Esophagus muscularis mucosa (tissue), 4 donors: Measurements from ENCODE around the gene DCTPP1. TPM values are rescaled to one million over a fixed set of nuclear protein-coding genes. Genes with fewer than 3 reads are reported as not detected.
A peak's percentile ranks its signal among the peaks of the same experiment; 100 is the strongest.

Experiments used
- DNase-seq: peaks from one replicate; pipeline ENCODE4 v3.0.0-alpha.2; 2017; ENCODE audit errors: extremely low spot score
- H3K27ac ChIP-seq, 4 donors: fragments of 200-600 bp; sonication (generic); replicated peaks in 1 of 4; 1 replicate in 3 of 4; 2 replicates in 1 of 4; pipeline ENCODE4 v1.5.1; 2016 to 2019; ENCODE audit warnings: mild to moderate bottlenecking in 1 of 4
- H3K27me3 ChIP-seq, 4 donors: fragments of 200-600 bp; sonication (generic); one replicate each; pipeline versions ENCODE4 v1.5.1 to v1.6.0; 2016 to 2019
- H3K36me3 ChIP-seq, 4 donors: fragments of 200-600 bp; sonication (generic); one replicate each; pipeline ENCODE4 v1.5.1; 2016 to 2019
- H3K4me1 ChIP-seq, 4 donors: fragments of 200-600 bp; sonication (generic); one replicate each; pipeline ENCODE4 v1.5.1; 2016 to 2019
- H3K4me3 ChIP-seq, 4 donors: fragments of 200-600 bp; sonication (generic); 1 replicate in 2 of 4; 2 replicates in 2 of 4; pipeline ENCODE4 v1.5.1; 2016 to 2019; ENCODE audit warnings: mild to moderate bottlenecking in 4 of 4, moderate library complexity in 1 of 4
- H3K9me3 ChIP-seq, 4 donors: fragments of 200-600 bp; sonication (generic); 1 replicate in 3 of 4; 2 replicates in 1 of 4; pipeline ENCODE4 v1.5.1; 2016 to 2019
- EP300 ChIP-seq: sonication (generic); formaldehyde crosslinking; IDR thresholded peaks from one replicate; pipeline ENCODE4 v1.6.1; 2017; ENCODE audit warnings: antibody characterized with exemption
- POLR2A ChIP-seq: fragments of 450-650 bp; IDR thresholded peaks from one replicate; pipeline ENCODE4 v1.6.1; 2017; ENCODE audit warnings: antibody characterized with exemption, moderate library complexity, mild to moderate bottlenecking, low read depth
- POLR2AphosphoS5 ChIP-seq, 2 donors: sonication (generic); formaldehyde crosslinking; IDR thresholded peaks; one replicate each; pipeline ENCODE4 v1.6.1; 2017; ENCODE audit warnings: antibody characterized with exemption in 2 of 2
- WGBS: methylation state at CpG from one replicate; pipeline ENCODE4 v1.1.5; 2018; 5-methylcytosine and 5-hydroxymethylcytosine counted together
- intact Hi-C: fragments of 100-400 bp; cut with DNase I; formaldehyde crosslinking; loops from one replicate; pipeline ENCODE4 v1.15.1; 2023
- total RNA-seq, 4 donors: library from RNA; depleted of rRNA; stranded (reverse); fragments of >200 nt; gene quantifications; one replicate each; pipeline versions ENCODE4 v1.1.0 to v1.2.1, GENCODE V29; 2016
- TF ChIP-seq, protein P1 (sequence below), 3 experiments: fragments of 200-600 bp in 2 of 3; fragments of 450-650 bp in 1 of 3; sonication (generic) in 2 of 3; IDR thresholded peaks; one replicate each; pipeline ENCODE4 v1.5.1; 2017 to 2019; ENCODE audit warnings: antibody characterized with exemption in 3 of 3, mild to moderate bottlenecking in 2 of 3, moderate library complexity in 1 of 3

Gene DCTPP1
- total RNA-seq, 4 donors from 2014 or later, result 11.1 to 21.7 (median 14.1) TPM

DNA sequence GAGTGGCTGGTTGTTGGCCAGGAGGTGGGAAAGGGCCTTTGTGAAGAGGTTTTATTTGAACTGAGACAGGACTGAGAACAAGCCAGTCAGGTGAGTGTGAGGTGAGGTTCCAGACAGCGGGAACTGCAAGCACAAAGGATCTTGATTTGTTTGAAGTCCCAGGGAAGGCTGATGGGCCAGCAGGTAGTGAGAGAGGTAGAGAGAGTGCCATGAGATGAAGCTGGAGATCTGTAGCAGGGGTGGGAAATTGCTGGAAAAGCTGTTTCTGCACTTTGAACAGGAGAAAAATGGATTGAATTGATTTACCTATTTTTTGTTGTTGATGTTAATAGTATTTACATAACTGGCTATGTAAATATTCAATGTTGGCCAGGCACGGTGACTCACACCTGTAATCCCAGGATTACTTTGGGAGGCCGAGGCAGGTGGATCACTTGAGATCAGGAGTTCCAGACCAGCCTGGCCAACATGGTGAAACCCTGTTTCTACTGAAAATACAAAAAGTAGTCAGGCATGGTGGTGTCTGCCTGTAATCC lies 7.7 kb upstream of the DCTPP1 start:
- Histone ChIP-seq H3K4me3 (no peak overlapping the region), H3K4me1 (no peaks in the 10 kb centered on the region), H3K27ac (no peak overlapping the region), H3K9me3 (no peaks in the 10 kb centered on the region), H3K36me3 (peaks cover 0 to 2% (median under 1%) of the 10 kb centered on the region in 4 donors), H3K27me3 (no peaks in the 10 kb centered on the region)
- intact Hi-C loops, result loop anchor here (10.0 kb wide), 1 partner anchor 257 kb away; the partner anchor contains the start of gene SRCAP
- WGBS, result 67% methylated on average over 3 of the region's 3 CpGs
- TF ChIP-seq POLR2A (no peak), EP300 (no peak), POLR2AphosphoS5 (IDR thresholded peaks at IDR 0.05) (no peak)
- TF ChIP-seq, protein P1, sequence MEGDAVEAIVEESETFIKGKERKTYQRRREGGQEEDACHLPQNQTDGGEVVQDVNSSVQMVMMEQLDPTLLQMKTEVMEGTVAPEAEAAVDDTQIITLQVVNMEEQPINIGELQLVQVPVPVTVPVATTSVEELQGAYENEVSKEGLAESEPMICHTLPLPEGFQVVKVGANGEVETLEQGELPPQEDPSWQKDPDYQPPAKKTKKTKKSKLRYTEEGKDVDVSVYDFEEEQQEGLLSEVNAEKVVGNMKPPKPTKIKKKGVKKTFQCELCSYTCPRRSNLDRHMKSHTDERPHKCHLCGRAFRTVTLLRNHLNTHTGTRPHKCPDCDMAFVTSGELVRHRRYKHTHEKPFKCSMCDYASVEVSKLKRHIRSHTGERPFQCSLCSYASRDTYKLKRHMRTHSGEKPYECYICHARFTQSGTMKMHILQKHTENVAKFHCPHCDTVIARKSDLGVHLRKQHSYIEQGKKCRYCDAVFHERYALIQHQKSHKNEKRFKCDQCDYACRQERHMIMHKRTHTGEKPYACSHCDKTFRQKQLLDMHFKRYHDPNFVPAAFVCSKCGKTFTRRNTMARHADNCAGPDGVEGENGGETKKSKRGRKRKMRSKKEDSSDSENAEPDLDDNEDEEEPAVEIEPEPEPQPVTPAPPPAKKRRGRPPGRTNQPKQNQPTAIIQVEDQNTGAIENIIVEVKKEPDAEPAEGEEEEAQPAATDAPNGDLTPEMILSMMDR (IDR thresholded peaks at IDR 0.05), result no peak
- no peak for DNase-seq

DNA sequence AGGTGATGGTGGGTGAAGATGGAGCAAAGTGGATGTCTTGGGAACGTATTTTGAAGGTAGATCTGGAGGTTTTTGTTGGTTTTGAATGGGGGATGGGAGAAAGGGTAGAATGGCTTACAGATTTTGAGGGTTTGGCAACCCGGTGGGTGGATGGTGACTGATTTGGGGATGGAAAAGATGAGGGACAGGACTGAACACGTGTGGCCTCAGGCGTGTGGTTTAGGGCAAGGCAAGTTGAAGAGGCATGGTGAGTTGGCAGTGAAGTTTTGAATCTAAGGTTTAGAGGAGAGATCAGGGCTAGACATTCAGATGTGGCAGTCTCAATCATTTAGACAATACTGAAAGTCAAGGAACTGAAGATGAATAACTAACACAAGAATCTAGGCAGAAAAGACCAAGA lies 5.0 kb upstream of the DCTPP1 start:
- WGBS, result 74% methylated on average over 4 of the region's 4 CpGs
- DNase-seq, result no peak
- no peaks in the 10 kb centered on the region for H3K27me3 ChIP-seq
- no peaks in the 10 kb centered on the region for H3K9me3 ChIP-seq
- TF ChIP-seq, protein P1 (IDR thresholded peaks at IDR 0.05), result no peak
- TF ChIP-seq POLR2AphosphoS5 (IDR thresholded peaks at IDR 0.05) (no peak), POLR2A (no peak), EP300 (no peak)
- H3K27ac ChIP-seq, result no peak overlapping the region
- intact Hi-C loops, result loop anchor here (5.0 to 10.0 kb wide), 2 partner anchors 87 to 260 kb away; partner anchors contain the start of gene SRCAP
- no peak overlapping the region for H3K4me3 ChIP-seq
- H3K4me1 ChIP-seq, result peaks cover 6 to 8% (median 7%) of the 10 kb centered on the region in 4 donors
- H3K36me3 ChIP-seq, result no peaks in the 10 kb centered on the region

DNA sequence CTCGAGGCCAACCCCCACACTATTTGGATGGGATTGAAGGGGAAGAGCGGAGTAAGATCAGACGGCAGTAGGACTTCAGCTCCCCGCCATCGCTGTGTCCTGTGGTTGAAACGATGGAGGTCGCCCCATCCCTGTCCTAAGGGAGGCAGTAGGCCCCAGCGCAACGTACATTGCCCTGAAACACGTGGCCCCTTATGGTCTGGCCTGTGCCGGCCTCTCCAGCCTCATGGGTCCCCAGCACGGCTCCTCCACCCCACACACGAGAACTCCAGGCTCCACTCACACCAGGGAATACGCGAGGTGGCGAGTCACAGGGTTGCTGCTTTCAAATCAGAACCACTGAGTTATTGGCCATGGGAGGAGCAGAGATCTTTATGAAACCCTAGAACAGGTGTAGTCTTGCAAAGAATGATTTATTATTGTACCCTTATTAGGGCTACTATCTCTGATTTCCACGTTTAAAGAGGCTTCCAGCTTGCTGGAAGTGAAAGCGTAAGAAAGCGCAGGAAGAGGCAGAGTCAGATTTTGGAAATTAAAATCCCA lies 669 bp upstream of the DCTPP1 start:
- DNase-seq, result no peak
- WGBS, result 59% methylated on average over 13 of the region's 19 CpGs
- Histone ChIP-seq H3K36me3 (peaks cover 0 to 13% (median 5%) of the 10 kb centered on the region in 4 donors), H3K9me3 (no peaks in the 10 kb centered on the region), H3K4me1 (peaks cover 16 to 23% (median 19%) of the 10 kb centered on the region in 4 donors), H3K4me3 (peak overlapping the region; percentile 67 to 70 (median 68)), H3K27ac (peak overlapping the region; percentile 75 to 88 (median 80)), H3K27me3 (no peaks in the 10 kb centered on the region)
- intact Hi-C loops, result loop anchor here (5.0 to 10.0 kb wide), 2 partner anchors 92 to 264 kb away; partner anchors contain the start of gene SRCAP
- TF ChIP-seq, protein P1 (IDR thresholded peaks at IDR 0.05), result peak in 1 of 3 experiments; percentile 22
- no peak for TF ChIP-seq POLR2A

DNA sequence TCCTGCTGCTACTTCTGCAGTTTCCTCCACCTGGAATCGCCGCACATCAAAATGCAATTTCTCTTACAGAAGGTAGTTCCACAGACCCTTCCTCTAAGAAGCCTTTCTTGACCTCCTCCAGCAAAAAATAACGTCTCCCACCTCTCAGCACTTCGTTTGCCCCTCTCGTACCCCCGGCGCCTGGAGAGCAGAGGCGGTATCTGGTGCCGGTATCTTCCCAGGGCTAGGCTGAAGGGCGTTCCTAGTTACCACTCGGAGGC lies 482 bp downstream of the DCTPP1 start:
- 3% methylated on average over 11 of the region's 11 CpGs for WGBS
- peaks cover 0 to 21% (median 9%) of the 10 kb centered on the region in 4 donors for H3K36me3 ChIP-seq
- no peaks in the 10 kb centered on the region for H3K27me3 ChIP-seq
- no peaks in the 10 kb centered on the region for H3K9me3 ChIP-seq
- H3K27ac ChIP-seq, result peak overlapping the region; percentile 75 to 88 (median 80)
- TF ChIP-seq POLR2A (no peak), EP300 (no peak), POLR2AphosphoS5 (IDR thresholded peaks at IDR 0.05) (no peak)
- TF ChIP-seq, protein P1 (IDR thresholded peaks at IDR 0.05), result no peak
- intact Hi-C loops, result no loop called here
- H3K4me1 ChIP-seq, result peaks cover 16 to 23% (median 19%) of the 10 kb centered on the region in 4 donors
- peak overlapping the region; percentile 67 to 70 (median 68) for H3K4me3 ChIP-seq
- no peak for DNase-seq

DNA sequence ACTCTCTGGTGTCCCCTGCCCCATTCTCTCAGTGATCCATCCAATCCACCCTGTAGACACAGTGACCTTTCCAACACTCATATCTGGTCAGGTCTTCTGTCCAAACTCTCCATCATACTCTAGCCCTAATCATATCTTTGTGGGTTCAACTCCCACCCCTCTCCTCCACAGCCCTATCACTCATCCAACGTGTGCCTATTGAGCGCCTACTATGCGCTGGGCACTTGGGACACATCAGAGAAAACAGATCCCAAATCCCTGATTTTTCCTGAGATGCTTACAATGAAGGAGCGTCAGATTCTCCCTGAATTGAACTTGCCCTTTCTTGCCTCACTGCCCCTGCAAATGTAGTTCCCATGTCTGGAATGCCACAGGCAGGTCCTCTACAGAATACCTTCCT lies 1.8 kb downstream of the DCTPP1 start:
- Histone ChIP-seq H3K27me3 (no peaks in the 10 kb centered on the region), H3K36me3 (peaks cover 9 to 34% (median 22%) of the 10 kb centered on the region in 4 donors), H3K9me3 (no peaks in the 10 kb centered on the region), H3K27ac (peak overlapping the region in 1 of 4 donors; percentile 88), H3K4me3 (no peak overlapping the region), H3K4me1 (peaks cover 16 to 23% (median 19%) of the 10 kb centered on the region in 4 donors)
- WGBS, result 94% methylated on average over 4 of the region's 4 CpGs
- TF ChIP-seq POLR2AphosphoS5 (IDR thresholded peaks at IDR 0.05), result no peak
- TF ChIP-seq EP300, result no peak
- TF ChIP-seq, protein P1 (IDR thresholded peaks at IDR 0.05), result no peak
- no peak for TF ChIP-seq POLR2A
- intact Hi-C loops, result no loop called here
- DNase-seq, result no peak
